ENCODE data around the gene ARFGAP1.

- no peak for TF ChIP-seq CTCF (IDR thresholded peaks at IDR 0.05)
- no peak for TF ChIP-seq POLR2AphosphoS5 (IDR thresholded peaks at IDR 0.05; ENCODE audit: insufficient read depth in 1 of 2, low read depth in 1 of 2)
- no peak for TF ChIP-seq POLR2A (IDR thresholded peaks at IDR 0.05)
These were observed 4.4 kb upstream of the ARFGAP1 start for GRCh38 chr20:63268256-63268655.

Data from vagina (tissue), 2 donors.